ENCODE data around the gene IDH3B. TPM values are rescaled to one million over a fixed set of nuclear protein-coding genes. Genes with fewer than 3 reads are reported as not detected.

IDH3B gene
- total RNA-seq, 4 donors from 2014 or later = 103 to 158 (median 116) TPM

- Histone ChIP-seq H3K36me3 (no peaks in the 10 kb centered on the region), H3K4me3 (no peak overlapping the region), H3K27ac (no peak overlapping the region), H3K9me3 (peaks cover 0 to 18% (median 0%) of the 10 kb centered on the region in 3 donors), H3K27me3 (peaks cover 24% of the 10 kb centered on the region), H3K4me1 (no peaks in the 10 kb centered on the region)
- ATAC-seq = no peak
- 43 to 50% methylated on average over 2 of the region's 2 CpGs for WGBS, 2 donors (ENCODE audit: low coverage in 1 of 2)
- no peak for TF ChIP-seq POLR2A (IDR thresholded peaks at IDR 0.05)
- TF ChIP-seq CTCF (IDR thresholded peaks at IDR 0.05) = no peak
- TF ChIP-seq POLR2AphosphoS5 (IDR thresholded peaks at IDR 0.05) = no peak
- TF ChIP-seq EP300 (IDR thresholded peaks at IDR 0.05) = no peak
Measured at GRCh38 chr20:2619337-2619736, 44.7 kb downstream of the IDH3B start.

- Histone ChIP-seq H3K36me3 (no peaks in the 10 kb centered on the region), H3K9me3 (peaks cover 0 to 21% (median 0%) of the 10 kb centered on the region in 3 donors), H3K4me1 (no peaks in the 10 kb centered on the region), H3K27me3 (peaks cover 27% of the 10 kb centered on the region), H3K27ac (no peak overlapping the region), H3K4me3 (no peak overlapping the region)
- ATAC-seq = no peak
- WGBS, 2 donors (ENCODE audit: low coverage in 1 of 2) = 56 to 60% methylated on average over 1 to 2 of the region's 6 CpGs
- no peak for TF ChIP-seq EP300 (IDR thresholded peaks at IDR 0.05)
- no peak for TF ChIP-seq POLR2AphosphoS5 (IDR thresholded peaks at IDR 0.05)
- no peak for TF ChIP-seq CTCF (IDR thresholded peaks at IDR 0.05)
- TF ChIP-seq POLR2A (IDR thresholded peaks at IDR 0.05) = no peak
Measured at GRCh38 chr20:2618815-2619214, 45.2 kb downstream of the IDH3B start.

- Histone ChIP-seq H3K4me1 (no peaks in the 10 kb centered on the region), H3K4me3 (no peak overlapping the region), H3K36me3 (no peaks in the 10 kb centered on the region), H3K9me3 (peaks cover 0 to 21% (median 0%) of the 10 kb centered on the region in 3 donors), H3K27me3 (peaks cover 32% of the 10 kb centered on the region), H3K27ac (no peak overlapping the region)
- no peak for ATAC-seq
- no peak for TF ChIP-seq POLR2A (IDR thresholded peaks at IDR 0.05)
- TF ChIP-seq CTCF (IDR thresholded peaks at IDR 0.05) = no peak
- TF ChIP-seq EP300 (IDR thresholded peaks at IDR 0.05) = no peak
- WGBS, 2 donors (ENCODE audit: low coverage in 1 of 2) = 73 to 90% methylated on average over 2 to 10 of the region's 16 CpGs
Measured at GRCh38 chr20:2617099-2617714, 46.8 kb downstream of the IDH3B start.

GRCh38 chr20:2616634-2617033 lies 47.4 kb downstream of the IDH3B start:
- H3K36me3 ChIP-seq = no peaks in the 10 kb centered on the region
- ATAC-seq = no peak
- no peak overlapping the region for H3K27ac ChIP-seq
- WGBS, 2 donors (ENCODE audit: low coverage in 1 of 2) = 75 to 80% methylated on average over 7 of the region's 9 CpGs
- H3K9me3 ChIP-seq = peaks cover 0 to 21% (median 0%) of the 10 kb centered on the region in 3 donors
- no peaks in the 10 kb centered on the region for H3K4me1 ChIP-seq
- no peak for TF ChIP-seq POLR2AphosphoS5 (IDR thresholded peaks at IDR 0.05)
- TF ChIP-seq POLR2A (IDR thresholded peaks at IDR 0.05) = no peak
- TF ChIP-seq CTCF (IDR thresholded peaks at IDR 0.05) = no peak
- no peak for TF ChIP-seq EP300 (IDR thresholded peaks at IDR 0.05)
- peaks cover 32% of the 10 kb centered on the region for H3K27me3 ChIP-seq
- no peak overlapping the region for H3K4me3 ChIP-seq

- Histone ChIP-seq H3K4me3 (no peak overlapping the region), H3K9me3 (peaks cover 0 to 17% (median 0%) of the 10 kb centered on the region in 3 donors), H3K36me3 (no peaks in the 10 kb centered on the region), H3K27me3 (peaks cover 26% of the 10 kb centered on the region), H3K27ac (no peak overlapping the region), H3K4me1 (no peaks in the 10 kb centered on the region)
- TF ChIP-seq POLR2A (IDR thresholded peaks at IDR 0.05) (no peak), POLR2AphosphoS5 (IDR thresholded peaks at IDR 0.05) (no peak), CTCF (IDR thresholded peaks at IDR 0.05) (no peak), EP300 (IDR thresholded peaks at IDR 0.05) (no peak)
- WGBS, 2 donors (ENCODE audit: low coverage in 1 of 2) = 92% methylated on average over 3 of the region's 3 CpGs; no CpG with 5 or more reads in 1 of the 2 donors
- ATAC-seq = no peak
Measured at GRCh38 chr20:2612073-2612472, 51.9 kb downstream of the IDH3B start.
